Upper lobe of right lung (tissue), 1 donor: Measurements from ENCODE around the gene PLA2G5. TPM values are rescaled to one million over a fixed set of nuclear protein-coding genes. Genes with fewer than 3 reads are reported as not detected.
A peak's percentile ranks its signal among the peaks of the same experiment; 100 is the strongest.
"Not testable (repeated sequence)": the region's sequence is repeated elsewhere in the genome, so short reads cannot be mapped to it uniquely, and the experiment has no call there.

ENCODE experiments used
- ATAC-seq: fragments of 200-7000 bp; cut with Tn5 transposase; one replicate; pipeline ENCODE4 v1.9.1; 2020; ENCODE audit warnings: mild to moderate bottlenecking, moderate library complexity
- DNase-seq: peaks from one replicate; pipeline ENCODE4 v3.0.0-alpha.2; 2020
- H3K27ac ChIP-seq: fragments of 200-600 bp; one replicate; pipeline ENCODE4 v1.8.0; 2022
- H3K27me3 ChIP-seq: fragments of 200-600 bp; one replicate; pipeline ENCODE4 v1.8.0; 2022; ENCODE audit warnings: mild to moderate bottlenecking
- H3K36me3 ChIP-seq: fragments of 200-600 bp; one replicate; pipeline ENCODE4 v1.8.0; 2022
- H3K4me1 ChIP-seq: fragments of 200-600 bp; one replicate; pipeline ENCODE4 v1.8.0; 2022
- H3K4me3 ChIP-seq: fragments of 200-600 bp; one replicate; pipeline ENCODE4 v1.8.0; 2022; ENCODE audit warnings: mild to moderate bottlenecking
- H3K9me3 ChIP-seq: fragments of 200-600 bp; one replicate; pipeline ENCODE4 v1.8.0; 2022
- CTCF ChIP-seq: fragments of 200-600 bp; IDR thresholded peaks from one replicate; pipeline ENCODE4 v1.8.0; 2022; ENCODE audit warnings: antibody characterized with exemption
- intact Hi-C: fragments of 100-400 bp; cut with DNase I; formaldehyde crosslinking; loops from one replicate; pipeline ENCODE4 v1.11.0; 2022
- long read RNA-seq: library from polyadenylated mRNA; unstranded; transcript quantifications from one replicate; pipeline ENCODE4 v2.0.0, GENCODE V29; 2021
- total RNA-seq: library from RNA; stranded (reverse); fragmentation: NEBNext Ultra II Directional; extraction: Animal tissue kit (Norgen Biotek cat#: 25700); gene quantifications from one replicate; pipeline ENCODE4 v1.2.1, GENCODE V29; 2021
- donor health status: DM: no; HTN: yes; CAD: no; lungs with severe emphysema.

The PLA2G5 gene, protein sequence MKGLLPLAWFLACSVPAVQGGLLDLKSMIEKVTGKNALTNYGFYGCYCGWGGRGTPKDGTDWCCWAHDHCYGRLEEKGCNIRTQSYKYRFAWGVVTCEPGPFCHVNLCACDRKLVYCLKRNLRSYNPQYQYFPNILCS
- 4.9 TPM for total RNA-seq
- long read RNA-seq, transcript PLA2G5-201 (5 exons, 1,161 nt) = major isoform, 5 of 10 reads
- long read RNA-seq, partial matches to known transcripts = 2 of 10 reads
- long read RNA-seq, other reads (novel, unspliced or antisense) = 3 of 10 reads

DNA sequence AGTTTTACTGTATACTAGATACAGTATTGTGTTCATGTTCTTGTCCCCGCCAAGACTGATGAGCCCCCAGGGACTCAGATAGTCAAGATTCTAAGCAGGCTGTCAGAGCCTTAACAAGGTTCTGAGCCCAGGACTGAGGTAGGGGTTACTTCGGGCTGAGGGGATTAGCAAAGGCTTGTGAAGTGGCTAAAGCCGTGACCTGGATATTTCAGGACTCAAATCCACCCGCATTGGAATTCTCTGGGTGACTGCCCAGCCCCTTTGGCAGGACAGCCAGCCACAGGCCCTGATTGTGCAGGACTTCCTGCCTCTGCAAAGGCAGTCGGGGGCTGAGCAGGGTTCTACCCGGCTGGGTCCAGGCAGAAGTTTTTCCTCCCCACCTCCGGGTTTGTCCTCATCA lies at the start of gene PLA2G5:
PLA2G5 (plus strand) TSS at position 321 of the 400 bp plus-strand sequence. CDS start 14,637 bp downstream, outside the sequence.
- Histone ChIP-seq H3K36me3 (no peaks in the 10 kb centered on the region), H3K27ac (no peak within 1 kb of the TSS), H3K4me3 (peak within 1 kb of the TSS; percentile 40), H3K27me3 (peaks cover 5% of the 10 kb centered on the region), H3K4me1 (peaks cover 9% of the 10 kb centered on the region), H3K9me3 (no peaks in the 10 kb centered on the region)
- ATAC-seq (peak; percentile 63), DNase-seq (no peak)
- intact Hi-C loops = no loop called here
- TF ChIP-seq CTCF = no peak

GRCh38 chr1:20028125-20028524 lies 41.9 kb upstream of the PLA2G5 start:
- Histone ChIP-seq H3K27ac (no peak overlapping the region), H3K9me3 (no peaks in the 10 kb centered on the region), H3K36me3 (no peaks in the 10 kb centered on the region), H3K4me1 (no peaks in the 10 kb centered on the region), H3K27me3 (peaks cover 3% of the 10 kb centered on the region), H3K4me3 (no peak overlapping the region)
- intact Hi-C loops = no loop called here
- TF ChIP-seq CTCF = no peak
- DNase-seq (no peak), ATAC-seq (no peak)

GRCh38 chr1:20028726-20029125 lies 41.3 kb upstream of the PLA2G5 start:
- Histone ChIP-seq H3K4me3 (no peak overlapping the region), H3K27ac (no peak overlapping the region), H3K4me1 (no peaks in the 10 kb centered on the region), H3K27me3 (peaks cover 6% of the 10 kb centered on the region), H3K9me3 (no peaks in the 10 kb centered on the region), H3K36me3 (no peaks in the 10 kb centered on the region)
- intact Hi-C loops = no loop called here
- DNase-seq (no peak), ATAC-seq (no peak)
- no peak for TF ChIP-seq CTCF

GRCh38 chr1:20029178-20029912 lies 40.6 kb upstream of the PLA2G5 start:
- no peaks in the 10 kb centered on the region for H3K36me3 ChIP-seq
- peaks cover 6% of the 10 kb centered on the region for H3K27me3 ChIP-seq
- H3K4me1 ChIP-seq = no peaks in the 10 kb centered on the region
- no peak overlapping the region for H3K4me3 ChIP-seq
- DNase-seq (no peak), ATAC-seq (no peak)
- TF ChIP-seq CTCF = no peak
- intact Hi-C loops = no loop called here
- no peak overlapping the region for H3K27ac ChIP-seq
- H3K9me3 ChIP-seq = no peaks in the 10 kb centered on the region

DNA sequence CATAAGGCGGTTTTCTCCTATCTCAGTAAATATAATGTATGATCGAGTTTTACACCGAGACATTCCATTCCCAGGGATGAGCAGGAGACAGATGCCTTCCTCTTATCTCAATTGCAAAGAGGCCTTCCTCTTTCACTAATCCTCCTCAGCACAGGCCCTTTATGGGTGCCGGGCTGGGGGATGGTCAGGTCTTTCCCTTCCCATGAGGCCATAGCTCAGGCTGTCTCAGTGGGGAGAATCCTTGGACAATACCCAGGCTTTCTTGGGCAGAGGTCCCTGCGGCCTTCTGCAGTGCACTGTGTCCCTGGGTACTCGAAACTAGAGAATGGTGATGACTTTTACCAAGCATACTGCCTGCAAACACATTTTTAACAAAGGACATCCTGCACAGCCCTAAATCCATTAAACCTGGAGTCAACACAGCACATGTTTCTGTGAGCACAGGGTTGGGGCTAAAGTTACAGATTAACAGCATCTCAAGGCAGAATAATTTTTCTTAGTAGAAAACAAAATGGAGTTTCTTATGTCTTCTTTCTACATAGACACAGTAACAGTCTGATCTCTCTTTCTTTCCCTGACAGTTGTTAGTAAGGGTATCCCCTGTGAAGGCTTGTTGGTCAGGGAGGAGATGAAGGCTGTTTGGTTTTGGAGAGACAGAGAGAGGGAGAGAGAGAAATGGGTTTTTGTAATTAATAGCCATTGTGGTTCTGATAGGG lies 39.4 kb upstream of the PLA2G5 start:
- H3K27ac ChIP-seq, H3K4me3 ChIP-seq, intact Hi-C loops, H3K4me1 ChIP-seq, H3K9me3 ChIP-seq, ATAC-seq, DNase-seq, H3K27me3 ChIP-seq, H3K36me3 ChIP-seq: not testable (repeated sequence)

GRCh38 chr1:20031161-20031560 lies 38.8 kb upstream of the PLA2G5 start:
- no peaks in the 10 kb centered on the region for H3K4me1 ChIP-seq
- ATAC-seq (no peak), DNase-seq (no peak)
- H3K27me3 ChIP-seq = peaks cover 6% of the 10 kb centered on the region
- H3K27ac ChIP-seq = no peak overlapping the region
- TF ChIP-seq CTCF = no peak
- H3K9me3 ChIP-seq = no peaks in the 10 kb centered on the region
- intact Hi-C loops = no loop called here
- H3K4me3 ChIP-seq = no peak overlapping the region
- H3K36me3 ChIP-seq = no peaks in the 10 kb centered on the region
